Spleen (tissue), 11 donors: ENCODE results near the gene PCID2. TPM values are rescaled to one million over a fixed set of nuclear protein-coding genes. Genes with fewer than 3 reads are reported as not detected.

ENCODE experiments used
- DNase-seq: peaks from one replicate; pipeline ENCODE4 v3.0.0-alpha.2; 2020
- H3K27ac ChIP-seq, 8 donors: fragments of 200-600 bp; sonication (generic) in 7 of 8; 1 replicate in 4 of 8; 2 replicates in 4 of 8; pipeline versions ENCODE4 v1.5.0 to v1.8.0; 2016 to 2021; ENCODE audit warnings: inconsistent platforms in 4 of 8, mild to moderate bottlenecking in 4 of 8, moderate library complexity in 1 of 8
- H3K27me3 ChIP-seq, 7 donors: fragments of 200-600 bp; sonication (generic) in 6 of 7; replicated peaks in 1 of 7; 1 replicate in 4 of 7; 2 replicates in 3 of 7; pipeline versions ENCODE4 v1.5.0 to v1.8.0; 2016 to 2021; ENCODE audit warnings: inconsistent platforms in 3 of 7, mild to moderate bottlenecking in 1 of 7
- H3K36me3 ChIP-seq, 6 donors: fragments of 200-600 bp; sonication (generic) in 5 of 6; 1 replicate in 4 of 6; 2 replicates in 2 of 6; pipeline versions ENCODE4 v1.5.0 to v1.8.0; 2016 to 2021; ENCODE audit warnings: inconsistent platforms in 2 of 6
- H3K4me1 ChIP-seq, 6 donors: fragments of 200-600 bp; sonication (generic) in 5 of 6; 1 replicate in 3 of 6; 2 replicates in 3 of 6; pipeline versions ENCODE4 v1.5.0 to v1.8.0; 2016 to 2021; ENCODE audit warnings: inconsistent platforms in 3 of 6
- H3K4me3 ChIP-seq, 8 donors: fragments of 200-600 bp; sonication (generic) in 7 of 8; 1 replicate in 4 of 8; 2 replicates in 4 of 8; pipeline versions ENCODE4 v1.5.0 to v1.8.0; 2016 to 2021; ENCODE audit warnings: inconsistent platforms in 4 of 8, mild to moderate bottlenecking in 4 of 8, moderate library complexity in 2 of 8
- H3K9me3 ChIP-seq, 8 donors: fragments of 200-600 bp; sonication (generic) in 7 of 8; 1 replicate in 4 of 8; 2 replicates in 4 of 8; pipeline versions ENCODE4 v1.5.0 to v1.8.0; 2016 to 2021; ENCODE audit warnings: inconsistent platforms in 4 of 8
- POLR2A ChIP-seq, 3 donors: fragments of 450-650 bp; IDR thresholded peaks; one replicate each; pipeline ENCODE4 v1.5.1; 2017; ENCODE audit warnings: antibody characterized with exemption in 3 of 3, mild to moderate bottlenecking in 1 of 3
- POLR2AphosphoS5 ChIP-seq, 3 donors: sonication (generic); formaldehyde crosslinking; IDR thresholded peaks; one replicate each; pipeline ENCODE4 v1.5.1; 2017; ENCODE audit warnings: antibody characterized with exemption in 3 of 3
- WGBS, 5 donors: extraction: QIAGEN DNeasy Blood & Tissue Kit in 3 of 5; methylation state at CpG; one replicate each; pipeline versions ENCODE4 v1.1.5 to v1.1.7; 2013 to 2018; 5-methylcytosine and 5-hydroxymethylcytosine counted together
- intact Hi-C: fragments of 100-400 bp; cut with DNase I; formaldehyde crosslinking; loops from one replicate; pipeline ENCODE4 v1.15.0; 2023; ENCODE audit warnings: low total_unique reads
- polyA plus RNA-seq, 3 donors: library from polyadenylated mRNA; stranded (reverse); fragments of 200-250 nt; gene quantifications; one replicate each; pipeline ENCODE4 v1.2.1, GENCODE V29; 2013
- total RNA-seq, 7 donors: library from RNA; depleted of rRNA in 3 of 7; stranded (reverse); fragments of >200 nt in 3 of 7; fragmentation: NEBNext Ultra II Directional in 4 of 7; extraction: Animal tissue kit (Norgen Biotek cat#: 25700) in 4 of 7; gene quantifications; one replicate each; pipeline versions ENCODE4 v1.1.0 to v1.2.1, GENCODE V29; 2016 to 2021
- TF ChIP-seq, protein P1 (sequence below), 11 experiments: fragments of 200-600 bp in 7 of 11; fragments of 450-650 bp in 4 of 11; sonication (generic) in 4 of 11; IDR thresholded peaks in 8 of 11; conservative IDR thresholded peaks in 3 of 11; 1 replicate in 7 of 11; 2 replicates in 4 of 11; pipeline versions ENCODE4 v1.4.0 to v1.8.0; 2016 to 2021; ENCODE audit warnings: antibody characterized with exemption in 11 of 11, inconsistent platforms in 4 of 11, mild to moderate bottlenecking in 1 of 11
- donor health status: healthy with polysubstance abuse.
- donor health status: DM: no; HTN: no; CAD: no; lungs with moderate emphysema.
- donor health status: DM: no; HTN: no; CAD: no.
- donor health status: Bipolar disorder and iron deficiency.
- donor health status: healthy.
- donor health status: DM: no; HTN: no; CAD: no.
- donor health status: DM: yes; HTN: yes; CAD: no.

The PCID2 gene
- total and polyA plus RNA-seq, 10 donors, result 34.3 to 71.0 (median 45.1) TPM

- peak; percentile 10 for DNase-seq
- H3K9me3 ChIP-seq, result no peaks in the 10 kb centered on the region
- H3K27ac ChIP-seq, result no peak overlapping the region
- TF ChIP-seq, protein P1, sequence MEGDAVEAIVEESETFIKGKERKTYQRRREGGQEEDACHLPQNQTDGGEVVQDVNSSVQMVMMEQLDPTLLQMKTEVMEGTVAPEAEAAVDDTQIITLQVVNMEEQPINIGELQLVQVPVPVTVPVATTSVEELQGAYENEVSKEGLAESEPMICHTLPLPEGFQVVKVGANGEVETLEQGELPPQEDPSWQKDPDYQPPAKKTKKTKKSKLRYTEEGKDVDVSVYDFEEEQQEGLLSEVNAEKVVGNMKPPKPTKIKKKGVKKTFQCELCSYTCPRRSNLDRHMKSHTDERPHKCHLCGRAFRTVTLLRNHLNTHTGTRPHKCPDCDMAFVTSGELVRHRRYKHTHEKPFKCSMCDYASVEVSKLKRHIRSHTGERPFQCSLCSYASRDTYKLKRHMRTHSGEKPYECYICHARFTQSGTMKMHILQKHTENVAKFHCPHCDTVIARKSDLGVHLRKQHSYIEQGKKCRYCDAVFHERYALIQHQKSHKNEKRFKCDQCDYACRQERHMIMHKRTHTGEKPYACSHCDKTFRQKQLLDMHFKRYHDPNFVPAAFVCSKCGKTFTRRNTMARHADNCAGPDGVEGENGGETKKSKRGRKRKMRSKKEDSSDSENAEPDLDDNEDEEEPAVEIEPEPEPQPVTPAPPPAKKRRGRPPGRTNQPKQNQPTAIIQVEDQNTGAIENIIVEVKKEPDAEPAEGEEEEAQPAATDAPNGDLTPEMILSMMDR (IDR thresholded peaks at IDR 0.05 in 8 of 11, conservative IDR thresholded peaks at IDR 0.05 in 3 of 11), result no peak
- no peak for TF ChIP-seq POLR2A (IDR thresholded peaks at IDR 0.05)
- no peak for TF ChIP-seq POLR2AphosphoS5 (IDR thresholded peaks at IDR 0.05)
- 89 to 91% (median 90%) methylated on average over 10 of the region's 10 CpGs for WGBS, 5 donors
- intact Hi-C loops, result loop anchor here (10.0 kb wide), 1 partner anchor 170 kb away; no protein-coding TSS in a partner anchor
- no peak overlapping the region for H3K4me3 ChIP-seq
- peaks cover 0 to 100% (median 78%) of the 10 kb centered on the region in 6 donors for H3K36me3 ChIP-seq
- H3K27me3 ChIP-seq, result no peaks in the 10 kb centered on the region
- peaks cover 0 to 6% (median 0%) of the 10 kb centered on the region in 6 donors for H3K4me1 ChIP-seq
Measured at GRCh38 chr13:113224486-113224885, 16.0 kb upstream of the PCID2 start.

GRCh38 chr13:113223070-113223469, 14.6 kb upstream of the PCID2 start:
- H3K27ac ChIP-seq, result no peak overlapping the region
- no peak for TF ChIP-seq POLR2AphosphoS5 (IDR thresholded peaks at IDR 0.05)
- TF ChIP-seq, protein P1 (IDR thresholded peaks at IDR 0.05 in 8 of 11, conservative IDR thresholded peaks at IDR 0.05 in 3 of 11), result no peak
- no peak for TF ChIP-seq POLR2A (IDR thresholded peaks at IDR 0.05)
- no peaks in the 10 kb centered on the region for H3K27me3 ChIP-seq
- DNase-seq, result peak; percentile 8
- peaks cover 0 to 99% (median 72%) of the 10 kb centered on the region in 6 donors for H3K36me3 ChIP-seq
- peaks cover 0 to 8% (median 0%) of the 10 kb centered on the region in 6 donors for H3K4me1 ChIP-seq
- H3K9me3 ChIP-seq, result no peaks in the 10 kb centered on the region
- H3K4me3 ChIP-seq, result no peak overlapping the region
- WGBS, 5 donors, result 94 to 98% (median 97%) methylated on average over 7 of the region's 7 CpGs
- intact Hi-C loops, result loop anchor here (10.0 kb wide), 1 partner anchor 168 kb away; no protein-coding TSS in a partner anchor

GRCh38 chr13:113220877-113221276, 12.4 kb upstream of the PCID2 start:
- Histone ChIP-seq H3K27ac (no peak overlapping the region), H3K4me1 (peaks cover 0 to 24% (median 9%) of the 10 kb centered on the region in 6 donors), H3K27me3 (no peaks in the 10 kb centered on the region), H3K4me3 (no peak overlapping the region), H3K36me3 (peaks cover 0 to 78% (median 55%) of the 10 kb centered on the region in 6 donors), H3K9me3 (no peaks in the 10 kb centered on the region)
- TF ChIP-seq, protein P1 (IDR thresholded peaks at IDR 0.05 in 8 of 11, conservative IDR thresholded peaks at IDR 0.05 in 3 of 11), result peak in 1 of 11 experiments; percentile 29
- TF ChIP-seq POLR2A (IDR thresholded peaks at IDR 0.05), result no peak
- TF ChIP-seq POLR2AphosphoS5 (IDR thresholded peaks at IDR 0.05), result no peak
- WGBS, 5 donors, result 84 to 96% (median 94%) methylated on average over 5 to 7 of the region's 7 CpGs
- intact Hi-C loops, result loop anchor here (10.0 kb wide), 1 partner anchor 166 kb away; no protein-coding TSS in a partner anchor
- DNase-seq, result peak; percentile 12

GRCh38 chr13:113220141-113220598, 11.7 kb upstream of the PCID2 start:
- H3K36me3 ChIP-seq, result peaks cover 0 to 71% (median 48%) of the 10 kb centered on the region in 6 donors
- no peak for TF ChIP-seq POLR2AphosphoS5 (IDR thresholded peaks at IDR 0.05)
- no peak for TF ChIP-seq POLR2A (IDR thresholded peaks at IDR 0.05)
- TF ChIP-seq, protein P1 (IDR thresholded peaks at IDR 0.05 in 8 of 11, conservative IDR thresholded peaks at IDR 0.05 in 3 of 11), result no peak
- no peak overlapping the region for H3K27ac ChIP-seq
- intact Hi-C loops, result loop anchor here (10.0 kb wide), 1 partner anchor 165 kb away; no protein-coding TSS in a partner anchor
- no peaks in the 10 kb centered on the region for H3K27me3 ChIP-seq
- H3K9me3 ChIP-seq, result no peaks in the 10 kb centered on the region
- DNase-seq, result no peak
- H3K4me1 ChIP-seq, result peaks cover 0 to 31% (median 9%) of the 10 kb centered on the region in 6 donors
- WGBS, 5 donors, result 83 to 88% (median 85%) methylated on average over 13 of the region's 13 CpGs
- H3K4me3 ChIP-seq, result no peak overlapping the region
